DMS114 treated with DMSO at 0.1 percent for 48 hours (cell line): ENCODE results near the gene KIRREL1.

Experiments
- DNase-seq: peaks from one replicate; lab custom pipeline; 2025; ENCODE audit not compliant: unreplicated experiment; lab: John Stamatoyannopoulos, UW

KIRREL1 gene

GRCh38 chr1:158005224-158005623, 11.8 kb downstream of the KIRREL1 start:
- DNase-seq, result no peak

- no peak for DNase-seq
Measured at GRCh38 chr1:158007180-158007579, 13.7 kb downstream of the KIRREL1 start.

GRCh38 chr1:158007667-158008386, 14.4 kb downstream of the KIRREL1 start:
- no peak for DNase-seq

- no peak for DNase-seq
Measured at GRCh38 chr1:158008630-158009029, 15.2 kb downstream of the KIRREL1 start.

- DNase-seq, result no peak
Measured at GRCh38 chr1:158011714-158012113, 18.3 kb downstream of the KIRREL1 start.

- DNase-seq, result no peak
Measured at GRCh38 chr1:158013840-158014730, 20.6 kb downstream of the KIRREL1 start.

- DNase-seq, result no peak
Measured at GRCh38 chr1:158014731-158015320, 21.4 kb downstream of the KIRREL1 start.

- no peak for DNase-seq
Measured at GRCh38 chr1:158016651-158017335, 23.3 kb downstream of the KIRREL1 start.

- DNase-seq, result no peak
Measured at GRCh38 chr1:158017800-158018595, 24.6 kb downstream of the KIRREL1 start.

- DNase-seq, result no peak
Measured at GRCh38 chr1:158019171-158019868, 25.9 kb downstream of the KIRREL1 start.

GRCh38 chr1:158020259-158020885, 26.9 kb downstream of the KIRREL1 start:
- no peak for DNase-seq

- no peak for DNase-seq
Measured at GRCh38 chr1:158020886-158021620, 27.6 kb downstream of the KIRREL1 start.

- DNase-seq, result no peak
Measured at GRCh38 chr1:158021721-158022120, 28.3 kb downstream of the KIRREL1 start.

- DNase-seq, result no peak
Measured at GRCh38 chr1:158022554-158023312, 29.3 kb downstream of the KIRREL1 start.

- DNase-seq, result no peak
Measured at GRCh38 chr1:158024737-158025136, 31.3 kb downstream of the KIRREL1 start.

- DNase-seq, result no peak
Measured at GRCh38 chr1:158025576-158026230, 32.3 kb downstream of the KIRREL1 start.

- DNase-seq, result no peak
Measured at GRCh38 chr1:158026651-158027050, 33.2 kb downstream of the KIRREL1 start.
